HG02759 (cell line): ENCODE measurements around the gene GINS2.

Experiments
- ATAC-seq: cut with Tn5 transposase; IDR thresholded peaks from one replicate; pipeline ENCODE4 v1.9.1; 2021; ENCODE audit warnings: mild to moderate bottlenecking, moderate library complexity; ENCODE audit not compliant: unreplicated experiment

GINS2 gene

DNA sequence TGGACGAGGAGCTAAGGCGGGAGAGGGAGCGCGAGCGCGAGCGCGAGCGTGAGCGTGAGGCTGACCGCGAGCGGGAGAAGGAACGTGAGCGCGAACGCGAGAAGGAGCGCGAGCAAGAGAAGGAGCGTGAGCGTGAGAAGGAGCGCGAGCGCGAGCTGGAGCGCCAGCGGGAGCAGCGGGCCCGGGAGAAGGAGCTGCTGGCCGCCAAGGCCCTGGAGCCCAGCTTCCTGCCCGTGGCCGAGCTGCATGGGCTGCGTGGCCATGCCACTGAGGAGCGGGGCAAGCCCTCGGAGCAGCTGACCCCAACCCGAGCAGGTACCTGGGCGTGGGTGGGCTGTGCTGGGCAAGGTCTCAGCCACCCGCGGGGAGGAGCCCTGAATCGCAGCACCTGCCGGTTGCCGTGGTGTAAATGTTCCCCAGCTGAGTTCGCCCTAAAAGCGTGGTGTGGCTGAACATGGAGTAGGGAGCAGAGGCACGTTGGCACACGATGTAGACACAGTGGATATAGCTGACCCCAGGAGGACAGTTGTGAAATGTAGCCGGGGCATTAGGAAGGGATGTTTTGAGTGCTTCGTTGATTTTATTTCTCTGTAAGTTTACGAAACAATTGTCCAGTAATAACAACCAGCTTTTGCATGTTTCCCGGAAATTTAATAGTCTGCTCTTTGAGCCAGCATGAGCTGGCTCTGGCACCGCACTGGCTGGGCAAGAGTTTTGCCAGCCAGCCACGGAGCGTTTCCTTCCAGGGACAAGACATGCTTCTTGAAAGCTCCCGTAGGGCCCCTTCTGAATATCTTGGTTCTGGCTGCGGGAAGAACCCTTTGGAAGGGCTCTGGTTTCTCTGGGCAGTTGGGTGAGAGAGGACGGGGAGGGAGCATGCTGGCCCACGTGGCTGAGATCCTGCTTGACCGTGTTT is 32.1 kb downstream of the GINS2 start:
- no peak for ATAC-seq

DNA sequence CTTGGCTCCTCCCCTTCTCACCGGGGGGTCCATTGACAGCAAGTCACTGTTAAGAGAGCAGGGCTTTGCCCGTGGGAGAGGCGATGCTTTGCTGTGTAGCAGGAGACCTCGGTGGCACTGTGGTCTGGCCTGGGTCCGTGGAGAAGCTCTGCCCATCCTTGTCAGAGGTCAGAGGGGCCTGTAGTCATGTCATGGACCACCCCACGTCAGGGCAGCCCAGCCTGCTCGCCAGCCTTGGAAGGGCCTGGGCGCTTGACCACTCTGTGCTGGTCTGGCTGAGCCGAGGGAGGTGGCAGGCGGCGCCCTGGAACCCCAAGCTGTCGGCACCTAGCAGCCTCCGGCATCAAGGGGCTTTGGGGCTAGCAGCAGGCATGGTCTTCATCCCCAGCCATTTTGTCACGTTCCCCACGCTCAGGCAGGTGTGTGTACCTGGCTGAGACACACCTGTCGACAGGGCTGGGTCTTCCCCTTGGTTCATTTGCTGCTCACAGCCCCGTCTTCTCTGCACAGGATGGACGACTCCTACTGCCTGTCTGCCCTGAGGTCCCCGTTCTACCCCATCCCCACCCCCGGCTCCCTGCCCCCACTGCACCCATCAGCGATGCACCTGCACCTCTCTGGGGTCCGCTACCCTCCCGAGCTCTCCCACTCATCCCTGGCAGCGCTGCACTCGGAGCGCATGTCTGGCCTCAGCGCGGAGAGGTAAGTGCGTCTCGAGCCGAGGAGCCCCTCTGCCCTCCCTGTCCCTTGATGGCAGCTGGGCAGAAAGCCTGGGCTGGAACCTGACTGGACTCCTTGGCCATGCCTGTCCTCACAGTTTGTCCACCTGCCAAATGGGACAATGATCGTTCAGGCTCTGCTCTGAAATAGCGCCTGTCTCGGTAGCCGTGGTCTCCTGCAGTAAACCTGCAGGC is 33.3 kb downstream of the GINS2 start:
- no peak for ATAC-seq

DNA sequence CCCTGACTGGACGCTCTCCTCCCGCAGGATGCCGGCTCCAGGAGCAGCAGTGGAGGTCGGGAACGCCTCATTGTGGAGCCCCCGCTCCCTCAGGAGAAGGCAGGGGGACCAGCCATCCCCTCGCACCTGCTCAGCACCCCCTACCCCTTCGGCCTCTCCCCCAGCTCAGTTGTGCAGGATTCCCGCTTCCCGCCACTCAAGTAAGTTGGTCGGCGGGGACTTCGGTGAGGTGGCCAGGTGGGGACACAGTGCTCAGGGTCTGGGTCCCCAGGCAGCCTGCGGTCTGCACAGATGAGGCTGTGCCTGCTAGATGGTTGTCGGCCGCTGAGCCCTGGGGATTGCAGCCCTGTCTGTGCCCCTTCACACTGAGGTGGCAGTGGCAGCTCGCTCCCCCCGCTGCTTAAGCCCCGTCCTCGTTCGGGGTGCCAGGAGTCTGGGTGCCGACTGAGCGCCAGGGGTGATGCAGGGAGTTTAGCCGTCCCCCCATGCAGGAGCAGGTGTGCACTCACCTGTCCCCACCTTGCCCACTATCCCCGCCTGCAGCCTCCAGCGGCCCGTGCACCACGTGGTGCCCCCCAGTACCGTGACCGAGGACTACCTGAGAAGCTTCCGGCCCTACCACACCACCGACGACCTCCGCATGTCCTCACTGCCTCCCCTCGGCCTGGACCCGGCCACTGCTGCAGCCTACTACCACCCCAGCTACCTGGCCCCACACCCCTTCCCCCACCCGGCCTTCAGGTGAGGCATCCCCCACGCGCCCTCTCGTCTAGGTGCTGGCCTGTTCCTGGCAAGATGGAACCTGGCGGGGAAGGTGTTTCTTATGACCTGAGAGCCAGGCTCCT is 34.3 kb downstream of the GINS2 start:
- no peak for ATAC-seq

DNA sequence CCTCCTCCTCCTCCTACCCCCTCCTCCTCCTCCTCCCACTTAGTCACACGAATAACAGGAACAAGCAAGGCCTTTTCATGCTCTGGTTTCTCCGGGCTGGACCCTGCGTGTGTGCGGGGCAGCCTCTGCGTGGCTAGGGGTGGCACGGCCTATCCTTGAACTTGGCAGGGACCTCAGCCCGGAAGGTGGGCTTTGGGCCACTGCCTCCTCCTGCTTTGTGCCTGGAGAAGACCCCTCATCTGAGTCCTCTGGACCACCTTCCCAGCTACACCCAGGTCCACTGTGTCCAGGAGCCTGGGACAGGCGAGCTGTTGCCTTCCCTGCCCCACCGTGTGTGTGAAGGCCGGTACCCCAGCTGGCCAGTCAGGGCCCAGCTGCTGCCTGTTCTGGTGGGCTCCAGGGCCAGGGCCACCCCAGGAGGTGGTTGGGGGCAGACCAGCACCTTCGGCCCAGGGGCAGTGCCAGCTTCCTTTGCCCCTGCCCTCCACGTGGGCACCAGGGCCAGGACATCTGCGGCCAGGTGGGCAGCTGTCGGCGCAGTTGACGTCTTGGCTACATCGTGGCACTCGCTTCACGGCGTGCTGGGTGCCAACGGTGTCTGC is 35.4 kb downstream of the GINS2 start:
- ATAC-seq, result no peak

DNA sequence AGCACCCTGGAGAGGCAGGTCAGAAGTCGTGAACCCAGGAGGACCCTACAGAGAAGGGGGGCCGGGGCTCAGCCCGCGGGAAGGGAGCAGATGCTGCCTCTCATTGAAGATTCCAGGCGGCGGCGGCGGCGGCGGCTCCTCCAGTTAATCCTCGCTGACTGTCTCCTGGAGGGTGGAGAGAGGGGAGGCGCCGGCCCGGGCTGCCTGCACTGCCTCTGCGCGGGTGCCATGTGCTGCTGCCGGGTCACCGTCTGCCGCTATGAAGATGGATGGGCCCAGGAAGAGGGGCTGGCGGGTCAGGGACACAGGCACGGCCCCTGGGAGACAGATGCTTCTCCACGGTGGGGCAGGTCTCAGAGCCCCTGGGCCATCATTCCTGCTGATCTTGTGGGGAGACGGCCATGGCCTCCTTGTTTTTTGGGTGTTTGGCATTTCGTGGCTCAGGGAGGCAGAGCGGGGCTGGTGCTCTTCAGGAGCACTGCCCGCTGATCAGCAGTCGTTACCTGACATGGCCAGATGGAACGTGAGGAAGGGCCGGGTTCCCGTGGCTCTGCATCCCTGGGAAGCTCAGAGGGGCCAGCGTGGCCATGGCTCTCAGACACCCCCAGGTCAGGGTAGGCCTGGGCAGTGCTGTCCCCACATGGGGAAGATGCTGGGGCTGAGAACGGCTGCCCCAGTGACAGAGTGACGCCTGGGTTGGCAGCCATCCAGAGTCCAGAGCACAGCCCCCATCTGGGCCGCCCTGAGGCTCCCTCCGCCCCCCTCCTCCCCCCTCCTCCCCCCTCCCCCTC is 36.1 kb downstream of the GINS2 start:
- no peak for ATAC-seq

DNA sequence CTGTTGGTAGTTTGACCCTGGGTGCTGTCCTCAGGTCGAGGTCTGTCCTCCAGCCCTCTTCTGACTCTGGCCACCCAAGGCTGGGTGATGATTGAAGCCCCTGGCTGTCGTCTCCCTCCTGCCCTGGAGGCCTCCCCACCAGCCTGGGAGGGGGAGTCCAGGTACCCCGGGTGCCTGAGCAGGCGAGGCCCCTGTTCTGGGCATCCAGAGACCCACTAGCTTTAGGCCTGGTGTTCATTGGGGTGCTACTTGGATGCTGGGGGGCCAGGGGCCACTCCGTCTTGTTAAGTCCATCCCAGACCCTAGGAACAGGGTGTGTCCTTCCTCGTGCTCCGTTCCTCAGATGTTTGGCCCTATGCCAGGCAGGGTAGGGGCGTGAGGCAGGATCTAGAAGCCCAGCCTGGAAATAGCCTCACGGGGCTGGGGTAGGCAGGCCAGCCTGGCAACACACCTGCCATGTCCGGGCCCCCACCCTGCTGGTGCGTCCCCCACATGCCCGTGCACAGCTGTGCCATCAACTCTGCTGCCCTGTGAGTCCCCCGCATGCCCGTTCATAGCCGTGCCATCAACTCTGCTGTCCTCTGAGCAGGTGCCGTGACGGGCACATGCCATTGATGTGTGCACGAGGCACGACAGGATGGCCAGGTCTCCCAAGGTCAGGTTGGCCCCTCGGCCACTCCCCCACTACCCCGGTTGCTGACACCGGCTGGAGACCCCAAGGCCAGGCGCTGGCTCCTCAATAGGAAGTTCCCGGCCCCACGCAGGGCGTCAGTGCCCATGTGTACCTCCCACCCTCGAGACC is 36.9 kb downstream of the GINS2 start:
- no peak for ATAC-seq

DNA sequence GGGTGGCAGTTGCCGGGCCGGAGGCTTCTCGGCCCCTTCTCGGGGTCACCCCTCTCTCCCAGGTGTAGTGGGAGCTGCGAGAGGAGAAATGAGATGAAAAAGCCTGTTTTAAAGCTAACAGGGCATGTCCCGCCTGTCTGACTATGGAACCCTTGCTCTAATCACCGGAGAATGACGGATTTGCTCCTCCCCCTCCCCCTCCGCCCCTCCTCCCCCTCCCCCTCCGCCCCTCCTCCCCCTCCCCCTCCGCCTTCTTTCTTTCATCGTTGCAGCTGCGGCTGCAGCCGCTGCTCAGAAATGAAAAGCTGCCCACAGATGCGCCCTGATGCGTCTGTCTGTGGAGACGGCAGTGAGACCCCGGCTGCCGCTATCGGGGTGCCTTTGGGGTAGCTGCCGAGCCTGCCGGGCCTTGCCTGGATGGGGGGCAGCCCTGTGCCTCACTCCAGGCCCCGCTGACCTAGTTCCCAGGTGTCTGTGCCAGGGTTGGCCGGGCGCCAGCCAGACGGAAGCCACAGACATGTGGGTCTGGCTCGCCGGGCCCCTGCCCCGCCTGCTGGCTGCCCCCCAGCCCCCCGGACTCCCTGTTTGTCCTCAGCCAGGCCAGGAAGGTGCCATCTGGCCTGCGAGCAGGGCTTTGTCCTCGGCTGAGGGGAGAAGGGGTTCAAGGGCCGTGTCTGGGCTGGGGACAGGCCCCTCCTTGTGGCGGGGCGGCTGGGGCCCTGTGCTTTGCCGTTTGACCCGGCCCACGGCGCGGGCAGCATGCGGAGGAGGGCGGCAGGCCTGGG is 37.7 kb downstream of the GINS2 start:
- no peak for ATAC-seq

DNA sequence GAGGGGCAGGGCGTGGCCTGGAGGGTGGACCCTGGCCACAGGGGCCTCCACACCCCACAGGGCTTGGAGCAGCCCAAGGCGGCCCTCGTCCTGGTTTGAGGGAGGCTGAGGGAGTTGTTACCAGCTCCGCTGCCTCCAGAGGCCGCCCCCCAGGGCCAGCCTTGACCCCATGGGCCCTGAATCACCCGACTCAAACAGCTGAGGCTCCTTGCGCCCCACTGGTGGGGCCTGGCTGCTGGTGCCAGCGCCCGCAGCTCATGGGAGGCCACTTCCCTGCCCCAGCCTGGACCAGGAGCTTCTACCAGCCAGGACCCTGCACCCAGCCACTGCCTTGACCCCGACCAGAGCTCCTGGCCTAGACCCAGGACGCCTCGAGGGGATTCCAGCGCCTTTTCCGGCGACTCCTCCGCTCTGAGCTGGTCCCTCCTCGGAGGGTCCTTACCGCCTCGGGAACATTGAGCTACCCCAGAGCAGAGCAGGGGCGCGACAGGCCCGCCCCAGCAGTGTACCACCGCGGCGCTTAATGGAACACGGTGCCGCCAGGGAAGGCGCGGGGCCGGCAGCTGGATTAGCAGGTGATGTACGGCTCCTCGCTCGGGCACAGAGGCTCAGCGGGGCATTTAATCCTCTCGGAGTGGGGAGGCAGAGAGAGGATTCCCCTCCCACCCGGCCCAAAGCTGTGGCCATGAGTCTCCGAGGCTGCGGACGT is 38.5 kb downstream of the GINS2 start:
- no peak for ATAC-seq

DNA sequence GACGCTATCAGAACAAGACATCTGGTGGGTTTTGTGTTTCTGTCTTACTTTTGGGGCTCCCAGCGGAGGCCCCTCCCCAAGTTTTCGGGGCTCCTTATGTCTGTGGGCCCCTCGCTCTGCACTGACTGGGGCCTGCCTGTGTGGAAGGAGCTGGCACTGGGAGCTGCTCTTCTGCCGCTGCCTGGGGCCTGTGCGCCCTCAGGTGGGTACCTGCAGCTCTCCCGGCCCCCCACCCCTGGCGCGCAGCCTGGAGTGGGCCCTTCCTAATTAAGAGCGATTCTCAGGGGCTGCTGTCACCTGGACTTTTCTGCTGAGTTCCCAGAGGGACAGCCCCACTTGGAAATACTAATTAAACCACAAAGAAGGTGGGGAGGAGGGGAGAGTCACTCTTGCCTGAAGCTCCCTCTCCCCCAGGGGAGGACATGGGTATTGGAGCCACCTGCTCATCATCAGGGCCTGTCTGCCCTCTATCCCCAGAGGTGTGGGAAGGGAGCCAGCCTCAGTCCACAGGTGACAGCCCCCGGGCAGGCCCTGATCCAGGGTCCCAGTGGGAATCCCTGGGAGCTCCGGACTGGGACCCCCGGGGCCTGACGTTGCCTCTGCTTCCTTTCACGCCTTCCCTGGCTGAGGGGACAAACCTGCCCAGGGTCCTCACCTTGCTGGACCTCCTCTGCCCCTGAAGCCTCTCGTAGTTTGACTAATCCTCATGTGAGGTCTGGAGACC is 39.2 kb downstream of the GINS2 start:
- ATAC-seq, result no peak

DNA sequence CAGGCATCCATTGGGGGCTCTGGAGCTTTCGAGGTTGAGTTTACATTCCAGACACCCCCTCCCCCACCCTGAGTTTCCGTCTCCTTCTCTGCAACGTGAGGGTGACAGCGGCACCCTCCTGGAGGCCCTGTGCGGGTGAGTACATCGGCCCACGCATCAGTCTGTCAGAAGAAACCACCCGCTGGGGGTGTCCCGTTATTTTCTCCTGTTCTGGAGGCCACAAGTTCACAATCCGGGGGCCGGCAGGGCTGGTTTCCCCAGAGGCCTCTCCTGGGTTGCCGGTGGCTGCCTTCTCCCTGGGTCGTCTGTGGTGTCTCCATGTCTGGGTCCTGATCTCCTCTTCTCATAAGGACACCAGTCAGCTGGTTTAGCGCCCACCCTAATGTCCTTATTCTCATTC is 39.9 kb downstream of the GINS2 start:
- no peak for ATAC-seq

DNA sequence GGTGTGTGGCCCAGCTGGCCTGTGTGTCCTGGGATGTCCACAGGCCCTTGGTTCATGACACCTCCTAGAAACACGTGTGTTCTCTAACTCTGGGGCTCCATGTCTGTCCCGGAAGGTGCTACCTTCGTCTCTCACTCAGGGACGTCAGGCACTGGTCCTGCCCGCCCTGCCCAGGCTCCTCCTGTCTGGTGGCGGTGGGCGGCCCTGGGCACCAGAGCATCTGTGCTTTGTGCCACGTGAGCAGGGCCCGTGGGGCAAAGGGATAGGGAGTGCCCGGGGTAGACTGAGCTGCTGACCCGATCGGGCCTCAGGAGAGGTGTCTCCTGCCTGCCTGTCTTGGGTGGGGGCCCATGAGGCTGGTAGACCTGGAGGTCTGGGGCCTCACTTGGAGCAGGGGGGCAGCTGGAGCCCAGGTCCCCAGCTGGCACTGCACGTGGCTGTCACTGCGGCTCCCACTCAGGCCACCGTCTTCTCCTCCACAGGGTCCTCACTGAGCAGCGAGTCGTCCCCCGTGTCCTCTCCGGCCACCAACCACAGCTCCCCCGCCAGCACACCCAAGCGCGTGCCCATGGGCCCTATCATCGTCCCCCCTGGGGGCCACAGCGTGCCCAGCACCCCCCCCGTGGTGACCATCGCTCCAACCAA is 40.6 kb downstream of the GINS2 start:
- no peak for ATAC-seq

DNA sequence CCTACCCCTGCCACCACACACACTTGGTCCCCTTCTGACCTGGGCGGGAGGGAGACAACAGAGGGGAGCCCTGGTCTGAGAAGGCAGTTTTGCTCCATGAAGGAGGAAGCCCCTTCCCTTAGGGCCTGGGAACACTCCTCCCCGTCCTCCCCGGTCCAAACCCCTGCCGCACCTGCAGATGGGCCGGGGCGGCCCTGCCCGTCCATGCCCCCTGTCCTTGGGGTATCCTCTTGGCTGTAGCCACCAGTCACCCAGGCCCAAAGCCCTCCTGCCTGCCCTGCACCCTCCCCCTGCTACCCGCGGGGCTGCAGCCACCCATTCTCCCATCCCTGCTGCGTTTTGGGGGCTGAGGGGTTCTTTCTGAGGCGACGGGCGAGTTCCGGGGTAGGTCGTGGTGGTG is 41.8 kb downstream of the GINS2 start:
- ATAC-seq, result no peak

DNA sequence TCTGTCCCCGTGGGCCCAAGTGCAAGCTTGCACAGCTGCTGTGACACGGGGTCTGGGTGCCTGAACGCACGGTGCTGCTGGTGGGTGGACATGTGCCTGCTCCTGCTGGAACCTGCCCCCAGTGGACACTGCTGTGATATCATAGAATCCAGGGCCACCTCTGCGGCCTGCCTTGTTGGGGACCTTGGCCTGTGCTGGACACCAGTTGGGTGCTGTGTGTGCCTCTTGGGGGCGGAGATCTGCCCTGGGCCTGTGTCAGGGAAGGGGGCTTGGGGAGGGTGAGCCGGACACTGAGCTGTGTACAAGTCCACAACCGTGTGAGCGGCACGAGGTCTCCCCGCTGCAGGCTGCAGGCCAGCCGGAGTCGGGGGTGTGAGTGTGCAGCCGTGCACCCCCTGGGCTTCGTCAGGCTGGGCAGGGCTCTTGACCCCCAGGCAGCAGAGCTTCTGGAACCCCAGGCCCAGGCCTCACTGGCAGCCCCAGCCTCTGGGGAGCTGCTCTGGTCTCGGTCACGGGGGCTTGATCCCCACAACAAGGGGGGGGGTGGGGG is 42.3 kb downstream of the GINS2 start:
- no peak for ATAC-seq

DNA sequence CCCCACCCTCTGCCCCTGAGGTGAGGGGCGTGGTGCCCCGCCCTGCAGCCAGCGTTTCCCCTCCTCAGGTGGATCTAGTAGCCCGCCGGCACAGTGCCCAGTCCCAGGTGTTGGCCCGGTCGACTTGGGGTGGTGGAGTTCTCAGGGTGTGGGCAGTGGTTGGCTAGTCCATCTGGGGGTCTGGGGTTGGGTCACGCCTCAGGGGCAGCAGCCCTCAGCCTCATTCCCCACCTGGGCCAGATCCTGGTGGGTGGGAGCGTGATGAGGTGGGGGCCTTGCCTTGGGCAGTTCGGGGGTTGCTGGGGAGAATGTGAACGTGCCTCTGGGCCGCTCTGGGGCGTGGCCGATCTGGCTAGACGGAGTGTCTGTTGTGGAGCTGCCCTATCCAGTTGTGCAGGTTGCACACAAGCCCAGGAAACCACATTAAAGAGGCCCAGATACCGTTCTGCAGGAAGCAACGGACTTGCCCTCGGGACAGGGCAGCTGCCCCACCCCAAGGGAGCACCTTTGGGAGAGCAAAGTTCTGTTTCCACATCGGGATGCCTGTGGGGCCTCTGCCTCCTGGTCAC is 43.6 kb downstream of the GINS2 start:
- no peak for ATAC-seq

DNA sequence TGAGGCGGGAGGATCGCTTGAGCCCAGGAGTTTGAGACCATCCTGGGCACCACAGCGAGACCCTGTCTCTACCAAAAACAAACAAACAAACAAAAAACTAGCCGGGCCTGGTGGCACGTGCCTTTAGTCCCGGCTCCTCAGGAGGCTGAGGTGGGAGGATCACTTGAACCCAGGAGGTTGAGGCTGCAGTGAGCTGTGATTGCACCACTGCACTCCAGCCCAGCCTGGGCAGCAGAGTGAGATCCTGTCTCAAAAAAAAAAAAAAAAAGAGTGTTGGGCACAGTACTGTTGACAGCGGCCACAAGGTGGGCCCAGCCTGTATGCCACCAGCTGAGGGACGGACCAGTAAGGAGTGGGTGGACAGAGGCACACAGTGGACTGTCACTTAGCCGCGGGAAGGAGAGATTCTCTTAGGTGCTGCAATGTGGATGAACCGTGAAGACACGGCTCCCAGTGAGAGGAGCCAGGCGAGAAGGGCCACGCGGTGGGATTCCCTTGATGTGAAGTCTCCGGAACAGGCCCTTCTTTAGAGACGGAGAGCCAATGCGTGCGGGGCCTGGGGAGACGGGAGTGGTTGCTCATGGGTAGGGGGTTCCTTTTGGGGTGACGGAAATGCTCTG is 44.6 kb downstream of the GINS2 start:
- ATAC-seq, result no peak
